Lower leg skin (tissue), 4 donors: Measurements from ENCODE around the gene SALL1. TPM values are rescaled to one million over a fixed set of nuclear protein-coding genes. Genes with fewer than 3 reads are reported as not detected.

Experiments
- DNase-seq, 2 donors: peaks; one replicate each; pipeline ENCODE4 v3.0.0-alpha.2; 2019; ENCODE audit warnings: low spot score in 2 of 2
- H3K4me3 ChIP-seq: fragments of 200-600 bp; sonication (generic); 2 replicates; pipeline ENCODE4 v1.5.1; 2017; ENCODE audit warnings: mild to moderate bottlenecking, low read depth; ENCODE audit not compliant: poor library complexity, severe bottlenecking
- POLR2A ChIP-seq, 2 donors: fragments of 450-650 bp; IDR thresholded peaks; one replicate each; pipeline ENCODE4 v1.6.1; 2016 to 2017; ENCODE audit warnings: antibody characterized with exemption in 2 of 2, mild to moderate bottlenecking in 1 of 2, moderate library complexity in 1 of 2
- WGBS, 2 donors: methylation state at CpG; one replicate each; pipeline ENCODE4 v1.1.5; 2018; 5-methylcytosine and 5-hydroxymethylcytosine counted together
- intact Hi-C: fragments of 100-400 bp; cut with DNase I; formaldehyde crosslinking; loops from one replicate; pipeline ENCODE4 v1.15.0; 2023; ENCODE audit warnings: low total_unique reads
- total RNA-seq, 4 donors: library from RNA; depleted of rRNA; stranded (reverse); fragments of >200 nt; gene quantifications; one replicate each; pipeline ENCODE4 v1.1.0, GENCODE V29; 2016
- TF ChIP-seq, protein P1 (sequence below), 3 donors: fragments of 450-650 bp; IDR thresholded peaks; one replicate each; pipeline ENCODE4 v1.5.1; 2016; ENCODE audit warnings: antibody characterized with exemption in 3 of 3, mild to moderate bottlenecking in 3 of 3, moderate library complexity in 2 of 3

Gene SALL1
- total RNA-seq, 4 donors from 2014 or later, result 0.08 to 0.29 (median 0.08) TPM; not detected in 1

- TF ChIP-seq, protein P1, sequence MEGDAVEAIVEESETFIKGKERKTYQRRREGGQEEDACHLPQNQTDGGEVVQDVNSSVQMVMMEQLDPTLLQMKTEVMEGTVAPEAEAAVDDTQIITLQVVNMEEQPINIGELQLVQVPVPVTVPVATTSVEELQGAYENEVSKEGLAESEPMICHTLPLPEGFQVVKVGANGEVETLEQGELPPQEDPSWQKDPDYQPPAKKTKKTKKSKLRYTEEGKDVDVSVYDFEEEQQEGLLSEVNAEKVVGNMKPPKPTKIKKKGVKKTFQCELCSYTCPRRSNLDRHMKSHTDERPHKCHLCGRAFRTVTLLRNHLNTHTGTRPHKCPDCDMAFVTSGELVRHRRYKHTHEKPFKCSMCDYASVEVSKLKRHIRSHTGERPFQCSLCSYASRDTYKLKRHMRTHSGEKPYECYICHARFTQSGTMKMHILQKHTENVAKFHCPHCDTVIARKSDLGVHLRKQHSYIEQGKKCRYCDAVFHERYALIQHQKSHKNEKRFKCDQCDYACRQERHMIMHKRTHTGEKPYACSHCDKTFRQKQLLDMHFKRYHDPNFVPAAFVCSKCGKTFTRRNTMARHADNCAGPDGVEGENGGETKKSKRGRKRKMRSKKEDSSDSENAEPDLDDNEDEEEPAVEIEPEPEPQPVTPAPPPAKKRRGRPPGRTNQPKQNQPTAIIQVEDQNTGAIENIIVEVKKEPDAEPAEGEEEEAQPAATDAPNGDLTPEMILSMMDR (IDR thresholded peaks at IDR 0.05), result no peak
- intact Hi-C loops, result no loop called here
- H3K4me3 ChIP-seq, result no peak overlapping the region
- no peak for DNase-seq
- WGBS, 2 donors, result 33 to 42% methylated on average over 9 of the region's 9 CpGs
Measured at GRCh38 chr16:51167170-51167895, 16.3 kb upstream of the SALL1 start.

- DNase-seq, result no peak
- 69 to 72% methylated on average over 3 of the region's 3 CpGs for WGBS, 2 donors
- intact Hi-C loops, result no loop called here
- H3K4me3 ChIP-seq, result no peak overlapping the region
- TF ChIP-seq, protein P1 (IDR thresholded peaks at IDR 0.05), result no peak
- no peak for TF ChIP-seq POLR2A (IDR thresholded peaks at IDR 0.05)
Measured at GRCh38 chr16:51166541-51166940, 15.5 kb upstream of the SALL1 start.

GRCh38 chr16:51166091-51166490 is 15.0 kb upstream of the SALL1 start:
- DNase-seq, result no peak
- H3K4me3 ChIP-seq, result no peak overlapping the region
- TF ChIP-seq, protein P1 (IDR thresholded peaks at IDR 0.05), result no peak
- TF ChIP-seq POLR2A (IDR thresholded peaks at IDR 0.05), result no peak
- intact Hi-C loops, result no loop called here
- 35 to 40% methylated on average over 3 of the region's 3 CpGs for WGBS, 2 donors

- no peak for TF ChIP-seq POLR2A (IDR thresholded peaks at IDR 0.05)
- TF ChIP-seq, protein P1 (IDR thresholded peaks at IDR 0.05), result no peak
- no peak for DNase-seq
- intact Hi-C loops, result no loop called here
- no peak overlapping the region for H3K4me3 ChIP-seq
- WGBS, 2 donors, result 75 to 87% methylated on average over 1 of the region's 1 CpG
Measured at GRCh38 chr16:51165043-51165442, 14.0 kb upstream of the SALL1 start.

GRCh38 chr16:51164574-51164973 is 13.5 kb upstream of the SALL1 start:
- TF ChIP-seq, protein P1 (IDR thresholded peaks at IDR 0.05), result no peak
- TF ChIP-seq POLR2A (IDR thresholded peaks at IDR 0.05), result no peak
- H3K4me3 ChIP-seq, result no peak overlapping the region
- 91 to 92% methylated on average over 2 of the region's 2 CpGs for WGBS, 2 donors
- no peak for DNase-seq
- intact Hi-C loops, result no loop called here
